Measurements from ENCODE around the gene MACROD2. TPM values are rescaled to one million over a fixed set of nuclear protein-coding genes. Genes with fewer than 3 reads are reported as not detected.
"Not testable (repeated sequence)": the region's sequence is repeated elsewhere in the genome, so short reads cannot be mapped to it uniquely, and the experiment has no call there.

MACROD2 gene
- total RNA-seq, 1 experiment from 2014 or later, result 0.24 TPM

DNA sequence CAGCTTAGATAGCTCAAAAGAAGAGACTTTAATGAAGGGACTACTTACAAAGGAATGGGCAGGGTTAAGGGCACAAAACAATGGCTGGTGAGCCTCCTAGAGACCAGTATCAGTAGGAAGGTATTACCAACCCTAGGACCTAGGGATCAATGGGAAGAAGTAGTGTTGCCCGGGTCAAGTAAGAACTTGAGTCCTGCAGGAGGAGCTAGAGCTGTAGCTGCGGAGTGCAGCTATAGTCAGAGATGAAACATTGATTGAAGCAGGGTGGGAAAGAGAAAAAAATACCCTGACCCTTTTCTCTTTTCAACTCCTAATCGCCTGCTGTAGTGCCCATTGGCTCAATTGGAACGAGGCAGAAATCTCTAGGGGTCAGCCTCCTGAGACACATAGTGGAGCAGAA lies 198.1 kb downstream of the MACROD2 start:
- no peak for DNase-seq (ENCODE audit: low read depth)

DNA sequence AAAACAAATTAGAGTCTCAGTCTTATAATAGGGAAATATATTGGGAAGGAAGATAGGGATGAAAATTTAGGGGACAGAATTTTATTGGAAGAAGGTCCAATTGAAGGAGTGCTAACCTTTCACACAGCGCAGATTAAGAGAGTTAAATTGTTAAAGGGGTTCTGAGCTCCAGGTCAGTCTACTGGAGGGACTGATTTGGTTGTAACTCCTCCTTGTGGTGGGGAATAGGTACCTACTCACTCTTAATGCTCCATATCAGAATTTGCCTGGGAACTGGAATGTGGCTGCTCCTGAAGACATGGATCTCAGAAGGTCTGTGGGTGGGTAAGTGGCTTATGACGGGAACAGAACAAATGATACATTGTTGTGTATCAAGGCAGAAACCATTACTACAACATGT lies 198.6 kb downstream of the MACROD2 start:
- DNase-seq (ENCODE audit: low read depth), result no peak

DNA sequence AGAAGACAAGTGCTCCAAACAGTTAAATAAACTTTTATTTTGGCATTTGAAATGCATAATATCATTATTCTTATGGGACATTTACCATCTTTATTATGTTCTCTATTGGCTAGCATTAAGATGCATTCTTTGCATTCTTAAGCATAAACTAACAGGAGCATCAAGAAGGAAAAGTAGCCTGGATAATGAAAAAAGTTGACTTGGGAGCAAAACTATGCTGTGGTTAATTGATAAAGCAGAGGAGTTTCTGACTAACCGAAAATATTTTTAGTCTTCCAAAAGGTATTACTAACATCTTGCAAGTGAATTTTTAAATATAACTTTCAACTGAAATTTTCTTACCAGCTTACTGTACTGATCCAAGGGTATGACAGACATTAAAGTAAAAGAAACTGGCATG lies 201.8 kb downstream of the MACROD2 start:
- no peak for DNase-seq (ENCODE audit: low read depth)

DNA sequence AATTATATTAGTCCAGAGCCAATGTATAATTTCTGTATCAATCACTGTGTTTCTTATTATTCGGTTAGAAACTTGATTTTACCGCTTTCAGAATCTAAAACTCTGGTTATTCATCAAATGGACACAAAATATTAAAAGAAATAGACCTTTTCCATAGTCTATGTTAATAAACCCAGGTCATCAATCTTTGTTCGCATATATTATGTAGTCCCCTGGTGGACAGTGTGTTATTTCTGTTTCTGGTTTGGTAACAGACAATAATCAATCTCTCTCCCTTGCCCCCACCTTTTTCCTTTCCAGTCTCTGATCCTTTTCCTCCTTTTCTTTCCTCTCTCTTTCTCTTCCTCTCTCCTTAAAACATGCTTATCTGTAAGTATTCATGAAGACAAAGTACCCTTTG lies 203.1 kb downstream of the MACROD2 start:
- no peak for DNase-seq (ENCODE audit: low read depth)

- DNase-seq (ENCODE audit: low read depth), result no peak
Observed at GRCh38 chr20:14199111-14199510, 203.8 kb downstream of the MACROD2 start.

DNA sequence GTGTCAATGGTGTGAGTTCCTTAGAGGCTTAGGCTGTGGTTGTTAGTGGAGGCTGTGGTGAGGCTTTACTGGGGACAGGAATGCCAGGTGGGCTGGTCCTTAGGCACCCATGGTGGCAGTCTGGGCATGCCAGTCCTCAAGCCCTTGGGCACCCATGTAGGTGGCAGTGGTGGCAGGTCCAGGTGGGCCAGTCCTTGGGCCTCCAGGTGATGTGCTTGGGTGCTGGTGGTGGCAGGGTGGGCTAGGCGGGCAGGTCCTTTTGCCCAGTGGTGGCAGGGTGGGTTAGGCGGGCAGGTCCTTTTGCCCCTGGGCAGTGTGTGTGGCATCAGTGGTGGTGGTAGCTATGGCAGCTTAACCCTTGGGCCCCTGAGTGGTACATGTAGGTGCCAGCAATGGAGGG lies 208.3 kb downstream of the MACROD2 start:
- no peak for DNase-seq (ENCODE audit: low read depth)

DNA sequence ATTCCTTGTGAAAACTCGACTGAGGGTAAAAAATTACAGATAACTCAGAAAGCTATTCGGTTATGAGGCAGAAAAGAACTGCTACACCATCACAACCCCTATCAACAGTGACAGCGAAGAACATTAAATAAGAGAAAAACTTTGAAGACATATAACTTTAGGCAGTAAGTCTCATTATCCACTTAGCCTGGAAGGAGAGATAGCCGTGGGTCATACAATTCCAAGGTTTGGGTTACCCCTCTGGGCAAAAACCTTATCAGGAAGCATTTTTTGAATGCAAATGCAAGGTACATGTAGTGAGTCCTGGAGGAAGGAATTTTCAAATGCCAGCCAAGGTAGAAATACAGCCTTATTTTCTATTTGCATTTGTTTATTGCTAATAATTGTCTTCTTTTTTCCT lies 212.3 kb downstream of the MACROD2 start:
- DNase-seq (ENCODE audit: low read depth), result no peak

- DNase-seq (ENCODE audit: low read depth), result no peak
Observed at GRCh38 chr20:14208956-14209355, 213.6 kb downstream of the MACROD2 start.

- DNase-seq (ENCODE audit: low read depth), result no peak
Observed at GRCh38 chr20:14210146-14210545, 214.8 kb downstream of the MACROD2 start.

- DNase-seq (ENCODE audit: low read depth), result no peak
Observed at GRCh38 chr20:14214046-14214445, 218.7 kb downstream of the MACROD2 start.

DNA sequence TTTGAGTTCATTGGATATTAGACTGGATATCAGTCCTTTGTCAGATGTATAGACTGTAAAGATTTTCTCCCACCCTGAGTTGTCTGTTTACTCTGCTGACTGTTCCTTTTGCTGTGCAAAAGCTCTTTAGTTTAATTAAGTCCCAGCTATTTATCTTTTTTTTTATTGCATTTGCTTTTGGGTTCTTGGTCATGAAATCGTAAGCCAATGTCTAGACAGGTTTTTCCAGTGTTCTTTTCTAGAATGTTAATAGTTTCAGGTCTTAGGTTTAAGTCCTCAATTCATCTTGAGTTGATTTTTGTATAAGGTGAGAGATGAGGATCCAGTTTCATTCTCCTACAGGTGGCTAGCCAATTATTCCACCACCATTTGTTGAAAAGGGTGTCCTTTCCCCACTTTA lies 220.6 kb downstream of the MACROD2 start:
- not testable (repeated sequence) for DNase-seq (ENCODE audit: low read depth)

- no peak for DNase-seq (ENCODE audit: low read depth)
Observed at GRCh38 chr20:14219801-14220461, 224.6 kb downstream of the MACROD2 start.

DNA sequence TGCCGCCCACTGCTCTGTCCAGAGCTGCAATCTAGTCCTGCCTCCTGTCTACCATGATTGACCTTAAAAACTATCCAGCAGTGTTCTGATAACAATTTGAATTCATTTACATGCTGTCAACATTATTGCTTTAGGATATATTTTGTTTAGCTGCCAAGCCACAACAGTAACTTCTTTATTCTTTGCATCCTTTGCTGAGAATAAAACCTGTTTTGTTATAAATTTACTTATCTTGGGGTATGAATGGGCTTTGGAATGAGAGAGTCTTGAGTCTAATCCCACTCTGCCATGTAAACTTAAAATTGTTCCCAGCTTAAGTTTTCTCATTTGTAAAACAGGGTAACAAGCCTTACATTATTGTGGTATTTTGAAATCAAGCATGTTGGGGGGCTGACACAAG lies 225.7 kb downstream of the MACROD2 start:
- DNase-seq (ENCODE audit: low read depth), result peak; percentile 23

GRCh38 chr20:14223806-14224205 lies 228.5 kb downstream of the MACROD2 start:
- DNase-seq (ENCODE audit: low read depth), result no peak

DNA sequence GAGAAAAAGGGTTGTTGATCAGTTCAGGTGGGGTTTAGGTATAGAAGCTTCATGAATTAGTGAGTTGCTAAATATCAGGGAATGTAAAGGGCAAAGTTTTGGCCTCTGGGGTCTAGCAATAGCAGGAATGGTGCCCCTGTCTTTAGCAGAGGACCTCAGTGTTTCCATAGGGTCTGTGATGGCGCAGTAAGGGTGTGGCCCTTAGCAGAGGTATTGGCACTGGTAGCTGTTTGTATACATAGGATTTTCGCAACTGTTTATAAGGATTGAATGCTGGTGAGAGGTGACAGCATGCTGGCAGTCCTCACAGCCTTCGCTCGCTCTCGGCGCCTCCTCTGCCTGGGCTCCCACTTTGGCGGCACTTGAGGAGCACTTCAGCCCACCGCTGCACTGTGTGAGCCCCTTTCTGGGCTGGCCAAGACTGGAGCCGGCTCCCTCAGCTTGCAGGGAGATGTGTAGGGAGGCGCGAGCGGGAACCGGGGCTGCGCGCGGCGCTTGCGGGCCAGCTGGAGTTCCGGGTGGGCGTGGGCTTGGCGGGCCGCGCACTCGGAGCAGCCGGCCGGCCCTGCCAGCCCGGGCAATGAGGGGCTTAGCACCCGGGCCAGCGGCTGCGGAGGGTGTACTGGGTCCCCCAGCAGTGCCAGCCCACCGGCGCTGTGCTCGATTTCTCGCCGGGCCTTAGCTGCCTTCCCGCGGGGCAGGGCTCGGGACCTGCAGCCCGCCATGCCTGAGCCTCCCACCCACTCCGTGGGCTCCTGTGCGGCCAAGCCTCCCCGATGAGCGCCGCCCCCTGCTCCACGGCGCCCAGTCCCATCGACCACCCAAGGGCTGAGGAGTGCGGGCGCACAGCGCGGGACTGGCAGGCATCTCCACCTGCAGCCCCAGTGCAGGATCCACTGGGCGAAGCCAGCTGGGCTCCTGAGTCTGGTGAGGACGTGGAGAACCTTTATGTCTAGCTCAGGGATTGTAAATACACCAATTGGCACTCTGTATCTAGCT lies 231.0 kb downstream of the MACROD2 start:
- not testable (repeated sequence) for DNase-seq (ENCODE audit: low read depth)

GRCh38 chr20:14232650-14233049 lies 237.3 kb downstream of the MACROD2 start:
- no peak for DNase-seq (ENCODE audit: low read depth)

- DNase-seq (ENCODE audit: low read depth), result no peak
Observed at GRCh38 chr20:14234666-14235295, 239.5 kb downstream of the MACROD2 start.

DNA sequence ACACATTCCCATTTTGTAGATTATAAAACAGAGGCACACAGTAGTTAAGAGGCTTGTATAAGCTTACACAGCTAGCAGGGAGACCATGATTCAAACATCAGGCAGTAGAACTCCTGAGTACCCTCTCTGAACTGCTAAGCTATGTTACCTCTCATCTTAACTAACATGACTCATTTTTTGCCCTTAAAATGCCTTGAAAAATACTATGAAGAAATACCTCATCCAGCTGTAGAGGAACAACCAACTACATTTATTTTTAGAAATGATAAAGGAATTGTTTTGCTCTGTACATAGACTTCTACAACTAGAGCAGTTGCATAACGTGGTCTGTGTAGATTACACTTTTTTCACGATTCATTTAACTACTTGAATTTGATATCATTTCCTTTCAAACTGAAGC lies 240.0 kb downstream of the MACROD2 start:
- DNase-seq (ENCODE audit: low read depth), result no peak

DNA sequence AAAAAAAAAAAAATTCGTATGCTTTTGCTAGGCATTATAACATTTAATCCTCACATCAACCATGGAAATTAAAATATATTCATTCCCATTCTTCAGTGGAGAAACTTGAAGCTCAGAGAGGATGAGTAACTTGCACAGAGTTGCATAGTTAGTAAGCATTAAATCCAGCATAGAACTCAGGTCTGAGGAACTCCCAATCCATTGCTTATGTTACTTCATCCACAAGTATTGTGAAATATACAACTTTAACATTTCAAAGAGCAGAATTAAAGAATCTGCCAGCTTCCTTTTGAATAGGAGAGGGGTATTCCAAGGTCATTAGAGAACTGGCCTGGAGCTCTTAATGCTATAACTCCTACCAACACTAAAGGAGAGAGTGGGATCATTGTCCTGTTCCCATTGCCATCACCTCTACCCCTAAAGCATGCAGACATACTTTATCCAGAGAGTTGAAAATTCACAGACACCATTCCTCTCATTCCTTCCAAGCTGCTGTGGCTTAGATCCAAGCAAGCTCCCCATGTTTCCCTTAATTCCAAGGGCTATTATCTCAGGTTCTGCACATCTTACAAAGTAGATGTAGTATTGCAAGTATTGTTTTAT lies 250.2 kb downstream of the MACROD2 start:
- no peak for DNase-seq (ENCODE audit: low read depth)

GRCh38 chr20:14259689-14260088 lies 264.4 kb downstream of the MACROD2 start:
- peak; percentile 14 for DNase-seq (ENCODE audit: low read depth)

- DNase-seq (ENCODE audit: low read depth), result no peak
Observed at GRCh38 chr20:14260367-14260766, 265.1 kb downstream of the MACROD2 start.

DNA sequence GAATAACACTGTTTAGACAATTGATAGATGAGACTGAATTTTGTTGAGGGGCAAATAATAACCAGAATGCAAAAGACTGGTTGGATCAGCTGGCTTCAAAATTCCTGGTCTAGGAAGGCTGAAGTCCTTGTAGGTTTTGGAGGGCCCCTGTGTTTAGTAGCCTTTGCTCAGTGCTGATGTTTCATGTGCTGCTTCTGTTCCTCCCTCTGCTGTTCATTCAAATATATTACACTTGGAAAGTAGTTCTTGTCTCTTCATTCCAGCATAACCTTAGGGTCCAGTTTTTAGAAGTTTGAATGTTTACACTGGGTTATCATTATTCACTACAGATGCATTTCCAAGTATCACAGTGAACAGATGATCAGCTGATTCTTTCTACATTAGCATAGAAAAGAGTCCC lies 269.6 kb downstream of the MACROD2 start:
- no peak for DNase-seq (ENCODE audit: low read depth)

Data from RPMI7951 (cell line).